ACC112 (cell line): ENCODE data around the gene SLC9A4.

Source experiments
- H2AFZ ChIP-seq: fragments of 200-600 bp; sonication (generic); one replicate; pipeline ENCODE4 v1.6.0; 2017; ENCODE audit warnings: antibody characterized with exemption, low read length; ENCODE audit not compliant: unreplicated experiment
- H3K27ac ChIP-seq: fragments of 200-600 bp; sonication (generic); 2 replicates; pipeline ENCODE4 v1.5.1; 2014; ENCODE audit warnings: low read depth, mild to moderate bottlenecking, antibody characterized with exemption, low read length, moderate library complexity
- H3K27me3 ChIP-seq: fragments of 200-600 bp; sonication (generic); 2 replicates; pipeline ENCODE4 v1.6.1; 2014; ENCODE audit warnings: mild to moderate bottlenecking, antibody characterized with exemption, low read length, moderate library complexity, mixed read lengths; ENCODE audit not compliant: insufficient read depth
- H3K36me3 ChIP-seq: fragments of 200-600 bp; sonication (generic); 2 replicates; pipeline ENCODE4 v1.6.1; 2016; ENCODE audit warnings: mild to moderate bottlenecking, antibody characterized with exemption, low read length, moderate library complexity, mixed read lengths; ENCODE audit not compliant: insufficient read depth
- H3K4me1 ChIP-seq: fragments of 200-600 bp; sonication (generic); one replicate; pipeline ENCODE4 v1.6.1; 2016; ENCODE audit warnings: low read length, mixed read lengths; ENCODE audit not compliant: insufficient read depth, unreplicated experiment, control insufficient read depth
- H3K4me3 ChIP-seq: fragments of 200-600 bp; sonication (generic); 2 replicates; pipeline ENCODE4 v1.5.1; 2014; ENCODE audit warnings: mild to moderate bottlenecking, low read depth, low read length
- H3K79me2 ChIP-seq: fragments of 200-600 bp; sonication (generic); one replicate; pipeline ENCODE4 v1.6.0; 2016; ENCODE audit warnings: low read length; ENCODE audit not compliant: control insufficient read depth, unreplicated experiment, insufficient read depth

Gene SLC9A4

GRCh38 chr2:102499558-102499957, 26.5 kb downstream of the SLC9A4 start:
- Histone ChIP-seq H3K4me1 (no peaks in the 10 kb centered on the region), H3K79me2 (no peaks in the 10 kb centered on the region), H3K27ac (no peak overlapping the region), H3K4me3 (no peak overlapping the region), H3K36me3 (no peaks in the 10 kb centered on the region), H3K27me3 (peaks cover 29% of the 10 kb centered on the region), H2AFZ (no peak overlapping the region)

- H3K79me2 ChIP-seq = no peaks in the 10 kb centered on the region
- H3K27ac ChIP-seq = no peak overlapping the region
- H3K27me3 ChIP-seq = peaks cover 17% of the 10 kb centered on the region
- H3K36me3 ChIP-seq = no peaks in the 10 kb centered on the region
- no peaks in the 10 kb centered on the region for H3K4me1 ChIP-seq
- H2AFZ ChIP-seq = no peak overlapping the region
- no peak overlapping the region for H3K4me3 ChIP-seq
These were observed 29.6 kb downstream of the SLC9A4 start for GRCh38 chr2:102502576-102502975.

GRCh38 chr2:102504833-102505232, 31.8 kb downstream of the SLC9A4 start:
- Histone ChIP-seq H3K79me2 (no peaks in the 10 kb centered on the region), H3K4me3 (no peak overlapping the region), H3K36me3 (no peaks in the 10 kb centered on the region), H3K27me3 (peaks cover 7% of the 10 kb centered on the region; the same call in 1 of the 2 replicates), H2AFZ (no peak overlapping the region), H3K4me1 (no peaks in the 10 kb centered on the region), H3K27ac (no peak overlapping the region)

GRCh38 chr2:102505290-102505689, 32.3 kb downstream of the SLC9A4 start:
- H3K79me2 ChIP-seq = no peaks in the 10 kb centered on the region
- no peaks in the 10 kb centered on the region for H3K36me3 ChIP-seq
- no peak overlapping the region for H3K4me3 ChIP-seq
- no peak overlapping the region for H2AFZ ChIP-seq
- no peaks in the 10 kb centered on the region for H3K4me1 ChIP-seq
- no peak overlapping the region for H3K27ac ChIP-seq
- peaks cover 7% of the 10 kb centered on the region; the same call in 1 of the 2 replicates for H3K27me3 ChIP-seq

GRCh38 chr2:102506743-102507142, 33.7 kb downstream of the SLC9A4 start:
- Histone ChIP-seq H3K4me1 (no peaks in the 10 kb centered on the region), H3K4me3 (no peak overlapping the region), H3K36me3 (no peaks in the 10 kb centered on the region), H3K27me3 (peaks cover 7% of the 10 kb centered on the region; the same call in 1 of the 2 replicates), H2AFZ (no peak overlapping the region), H3K27ac (no peak overlapping the region), H3K79me2 (no peaks in the 10 kb centered on the region)

GRCh38 chr2:102508863-102509262, 35.8 kb downstream of the SLC9A4 start:
- Histone ChIP-seq H3K4me3 (no peak overlapping the region), H3K79me2 (no peaks in the 10 kb centered on the region), H3K27ac (no peak overlapping the region), H3K4me1 (peaks cover 8% of the 10 kb centered on the region), H3K36me3 (no peaks in the 10 kb centered on the region), H3K27me3 (peaks cover 7% of the 10 kb centered on the region; the same call in 1 of the 2 replicates), H2AFZ (no peak overlapping the region)

GRCh38 chr2:102509749-102510148, 36.7 kb downstream of the SLC9A4 start:
- peaks cover 2% of the 10 kb centered on the region; the same call in 1 of the 2 replicates for H3K27me3 ChIP-seq
- no peaks in the 10 kb centered on the region for H3K36me3 ChIP-seq
- no peak overlapping the region for H3K27ac ChIP-seq
- no peaks in the 10 kb centered on the region for H3K79me2 ChIP-seq
- H2AFZ ChIP-seq = no peak overlapping the region
- H3K4me3 ChIP-seq = no peak overlapping the region
- H3K4me1 ChIP-seq = peaks cover 13% of the 10 kb centered on the region

GRCh38 chr2:102510791-102511575, 38.0 kb downstream of the SLC9A4 start:
- no peak overlapping the region for H2AFZ ChIP-seq
- H3K27me3 ChIP-seq = no peaks in the 10 kb centered on the region
- H3K4me1 ChIP-seq = peaks cover 18% of the 10 kb centered on the region
- H3K79me2 ChIP-seq = no peaks in the 10 kb centered on the region
- H3K36me3 ChIP-seq = no peaks in the 10 kb centered on the region
- H3K27ac ChIP-seq = no peak overlapping the region
- H3K4me3 ChIP-seq = no peak overlapping the region

GRCh38 chr2:102512161-102512560, 39.1 kb downstream of the SLC9A4 start:
- H3K79me2 ChIP-seq = no peaks in the 10 kb centered on the region
- H3K27me3 ChIP-seq = no peaks in the 10 kb centered on the region
- H3K4me3 ChIP-seq = no peak overlapping the region
- H3K27ac ChIP-seq = no peak overlapping the region
- H2AFZ ChIP-seq = no peak overlapping the region
- peaks cover 18% of the 10 kb centered on the region for H3K4me1 ChIP-seq
- no peaks in the 10 kb centered on the region for H3K36me3 ChIP-seq

GRCh38 chr2:102513355-102513939, 40.4 kb downstream of the SLC9A4 start:
- Histone ChIP-seq H3K27me3 (no peaks in the 10 kb centered on the region), H3K79me2 (no peaks in the 10 kb centered on the region), H3K27ac (peak overlapping the region; percentile 30), H2AFZ (no peak overlapping the region), H3K4me1 (peaks cover 18% of the 10 kb centered on the region), H3K4me3 (0 out of 2 replicates have a peak overlapping the region, but pooled peaks have one; percentile 3), H3K36me3 (no peaks in the 10 kb centered on the region)
